ENCODE data around the gene CNOT6.
"Not testable (repeated sequence)": the region's sequence is repeated elsewhere in the genome, so short reads cannot be mapped to it uniquely, and the experiment has no call there.

Gene CNOT6

DNA sequence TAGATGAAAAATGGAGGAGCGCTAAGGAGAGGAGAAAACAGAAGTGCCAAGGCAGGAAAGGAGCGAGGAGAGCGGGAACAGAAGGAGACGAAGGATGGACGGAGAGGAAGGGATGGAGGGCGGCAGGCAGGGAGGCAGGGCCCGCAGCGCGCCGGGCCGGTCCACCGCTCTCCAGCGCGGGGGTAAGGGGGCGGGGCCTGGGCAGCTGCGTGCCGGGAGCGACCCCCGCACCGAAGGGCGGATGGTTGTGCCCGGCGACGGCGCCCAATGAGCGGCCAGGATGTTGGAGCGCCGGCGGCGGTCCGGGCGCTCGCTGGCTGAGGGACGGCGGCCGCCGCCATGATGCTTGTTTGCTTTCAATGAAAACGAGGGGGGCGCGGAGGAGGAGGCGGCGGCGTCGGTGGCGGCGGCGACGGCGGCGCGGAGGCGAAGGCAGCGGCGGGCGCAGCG, at the start of gene CNOT6:
CNOT6 (plus strand) TSS at position 320 of the 450 bp plus-strand sequence. CDS start 34,898 bp downstream, outside the sequence.
- Mint-ChIP-seq H3K36me3 (peaks cover 7 to 8% of the 10 kb centered on the region in 2 donors), H3K9me3 (peaks cover 0 to 2% of the 10 kb centered on the region in 2 donors), H3K4me1 (peaks cover 16 to 32% of the 10 kb centered on the region in 2 donors), H3K27ac (peak within 1 kb of the TSS; percentile 56), H3K4me3 (peak within 1 kb of the TSS; percentile 83 to 91), H3K27me3 (no peaks in the 10 kb centered on the region)
- ATAC-seq (replicated peaks) (peak; percentile 97 to 98), DNase-seq (peak; percentile 92)

DNA sequence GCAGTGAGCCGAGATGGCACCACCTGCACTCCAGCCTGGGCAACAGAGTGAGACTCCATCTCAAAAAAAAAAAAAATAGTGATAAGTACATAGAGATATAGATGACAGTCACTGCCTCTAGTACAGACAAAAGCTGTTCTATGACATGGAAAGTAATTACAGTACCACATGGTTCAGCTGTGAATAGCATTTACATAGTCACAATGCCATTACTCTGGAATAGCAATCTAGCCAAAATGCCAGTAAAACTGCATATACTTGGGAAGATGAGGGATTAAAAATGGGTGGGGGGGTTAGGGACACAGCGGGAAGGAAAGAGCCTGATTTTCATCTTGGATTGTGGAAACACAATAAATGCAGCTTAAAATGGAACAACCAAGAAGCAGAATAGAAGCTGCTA, 39.4 kb upstream of the CNOT6 start:
- Mint-ChIP-seq H3K27me3 (peaks cover 30 to 32% of the 10 kb centered on the region in 2 donors), H3K4me3 (no peak overlapping the region), H3K9me3 (peaks cover 0 to 4% of the 10 kb centered on the region in 2 donors), H3K4me1 (peaks cover 4 to 7% of the 10 kb centered on the region in 2 donors), H3K36me3 (no peaks in the 10 kb centered on the region), H3K27ac (no peak overlapping the region)
- DNase-seq: no peak
- no peak for ATAC-seq (replicated peaks)

- H3K4me1 Mint-ChIP-seq: peaks cover 4 to 7% of the 10 kb centered on the region in 2 donors
- DNase-seq (no peak), ATAC-seq (replicated peaks) (no peak)
- H3K4me3 Mint-ChIP-seq: no peak overlapping the region
- H3K27ac Mint-ChIP-seq: no peak overlapping the region
- no peaks in the 10 kb centered on the region for H3K36me3 Mint-ChIP-seq
- H3K27me3 Mint-ChIP-seq: peaks cover 27 to 29% of the 10 kb centered on the region in 2 donors
- peaks cover 0 to 4% of the 10 kb centered on the region in 2 donors for H3K9me3 Mint-ChIP-seq
Observed at GRCh38 chr5:180455872-180456271, 38.3 kb upstream of the CNOT6 start.

GRCh38 chr5:180456792-180457191, 37.4 kb upstream of the CNOT6 start:
- peaks cover 19 to 20% of the 10 kb centered on the region in 2 donors for H3K27me3 Mint-ChIP-seq
- peaks cover 4 to 7% of the 10 kb centered on the region in 2 donors for H3K4me1 Mint-ChIP-seq
- ATAC-seq (replicated peaks): peak in 1 of 2 donors; percentile 7
- H3K9me3 Mint-ChIP-seq: peaks cover 0 to 4% of the 10 kb centered on the region in 2 donors
- peak overlapping the region; percentile 62 for H3K27ac Mint-ChIP-seq
- no peak overlapping the region for H3K4me3 Mint-ChIP-seq
- H3K36me3 Mint-ChIP-seq: no peaks in the 10 kb centered on the region
- no peak for DNase-seq

DNA sequence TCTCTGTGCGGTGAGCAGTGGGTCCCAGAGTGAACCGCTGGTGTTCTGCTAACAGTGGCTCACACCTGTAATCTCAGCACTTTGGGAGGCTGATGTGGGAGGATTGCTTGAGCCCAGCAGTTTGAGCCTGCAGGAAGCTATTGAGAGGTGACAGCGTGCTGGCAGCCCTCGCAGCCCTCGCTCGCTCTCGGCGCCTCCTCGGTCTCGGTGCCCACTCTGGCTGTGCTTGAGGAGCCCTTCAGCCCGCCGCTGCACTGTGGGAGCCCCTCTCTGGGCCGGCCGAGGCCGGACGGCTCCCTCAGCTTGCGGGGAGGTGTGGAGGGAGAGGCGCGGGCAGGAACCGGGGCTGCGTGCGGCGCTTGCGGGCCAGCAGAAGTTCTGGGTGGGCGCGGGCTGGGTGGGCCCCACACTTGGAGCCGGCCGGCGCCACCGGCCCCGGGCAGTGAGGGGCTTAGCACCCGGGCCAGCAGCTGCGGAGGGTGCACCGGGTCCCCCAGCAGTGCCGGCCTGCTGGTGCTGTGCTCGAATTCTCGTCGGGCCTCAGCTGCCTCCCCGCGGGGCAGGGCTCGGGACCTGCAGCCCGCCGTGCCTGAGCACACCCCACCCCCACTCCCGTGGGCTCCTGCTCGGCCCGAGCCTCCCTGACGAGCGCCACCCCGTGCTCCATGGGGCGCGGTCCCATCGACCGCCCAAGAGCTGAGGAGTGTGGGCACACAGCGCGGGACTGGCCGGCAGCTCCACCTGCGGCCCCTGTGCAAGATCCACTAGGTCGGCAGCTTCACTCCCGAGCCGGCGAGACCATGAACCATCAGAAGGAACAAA, 35.1 kb upstream of the CNOT6 start:
- H3K27me3 Mint-ChIP-seq; H3K9me3 Mint-ChIP-seq; ATAC-seq (replicated peaks); H3K4me1 Mint-ChIP-seq; H3K4me3 Mint-ChIP-seq; H3K36me3 Mint-ChIP-seq; H3K27ac Mint-ChIP-seq; DNase-seq: not testable (repeated sequence)

GRCh38 chr5:180459674-180460142, 34.5 kb upstream of the CNOT6 start:
- not testable (repeated sequence) for H3K4me1 Mint-ChIP-seq; H3K36me3 Mint-ChIP-seq; ATAC-seq (replicated peaks); H3K4me3 Mint-ChIP-seq; H3K9me3 Mint-ChIP-seq; DNase-seq; H3K27ac Mint-ChIP-seq
- peaks cover 2 to 11% of the 10 kb centered on the region in 2 donors for H3K27me3 Mint-ChIP-seq

DNA sequence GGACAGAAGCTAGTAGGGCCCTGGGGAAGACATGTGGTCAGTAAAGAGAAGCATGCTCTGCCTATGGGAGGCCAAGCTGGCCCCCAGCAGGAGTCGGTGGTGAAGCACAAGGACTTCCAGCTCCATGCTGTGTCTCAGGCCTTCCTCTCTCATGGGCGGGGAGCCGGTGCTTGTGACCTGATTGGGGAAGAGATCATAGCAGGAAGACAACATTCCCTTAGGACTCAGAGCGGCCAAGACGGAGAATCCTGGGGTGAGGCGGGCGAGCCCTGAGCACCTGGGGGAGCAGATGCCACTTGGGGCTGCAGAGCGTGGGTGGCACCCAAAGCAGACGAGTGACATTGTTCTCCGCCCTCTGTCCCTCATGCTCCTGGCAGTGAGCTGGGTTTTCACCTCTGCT, 33.3 kb upstream of the CNOT6 start:
- no peaks in the 10 kb centered on the region for H3K36me3 Mint-ChIP-seq
- DNase-seq: no peak
- H3K9me3 Mint-ChIP-seq: peaks cover 0 to 3% of the 10 kb centered on the region in 2 donors
- no peak for ATAC-seq (replicated peaks)
- H3K27me3 Mint-ChIP-seq: peaks cover 0 to 12% of the 10 kb centered on the region in 2 donors
- H3K27ac Mint-ChIP-seq: no peak overlapping the region
- H3K4me3 Mint-ChIP-seq: no peak overlapping the region
- peaks cover 4 to 7% of the 10 kb centered on the region in 2 donors for H3K4me1 Mint-ChIP-seq

GRCh38 chr5:180461303-180461702, 32.9 kb upstream of the CNOT6 start:
- Mint-ChIP-seq H3K4me3 (no peak overlapping the region), H3K36me3 (no peaks in the 10 kb centered on the region), H3K9me3 (peaks cover 0 to 3% of the 10 kb centered on the region in 2 donors), H3K27me3 (peaks cover 0 to 12% of the 10 kb centered on the region in 2 donors), H3K4me1 (peaks cover 4 to 6% of the 10 kb centered on the region in 2 donors), H3K27ac (no peak overlapping the region)
- no peak for DNase-seq
- no peak for ATAC-seq (replicated peaks)

GRCh38 chr5:180463216-180463900, 30.8 kb upstream of the CNOT6 start:
- no peak overlapping the region for H3K27ac Mint-ChIP-seq
- H3K4me3 Mint-ChIP-seq: no peak overlapping the region
- peaks cover 0 to 3% of the 10 kb centered on the region in 2 donors for H3K9me3 Mint-ChIP-seq
- H3K36me3 Mint-ChIP-seq: no peaks in the 10 kb centered on the region
- ATAC-seq (replicated peaks) (no peak), DNase-seq (no peak)
- H3K27me3 Mint-ChIP-seq: peaks cover 0 to 12% of the 10 kb centered on the region in 2 donors
- no peaks in the 10 kb centered on the region for H3K4me1 Mint-ChIP-seq

- Mint-ChIP-seq H3K4me1 (no peaks in the 10 kb centered on the region), H3K36me3 (no peaks in the 10 kb centered on the region), H3K9me3 (peaks cover 0 to 3% of the 10 kb centered on the region in 2 donors), H3K27ac (no peak overlapping the region), H3K27me3 (peaks cover 4 to 19% of the 10 kb centered on the region in 2 donors), H3K4me3 (no peak overlapping the region)
- ATAC-seq (replicated peaks): no peak
- DNase-seq: no peak
Observed at GRCh38 chr5:180463916-180464602, 30.1 kb upstream of the CNOT6 start.

- peaks cover 4 to 21% of the 10 kb centered on the region in 2 donors for H3K27me3 Mint-ChIP-seq
- no peak overlapping the region for H3K27ac Mint-ChIP-seq
- no peaks in the 10 kb centered on the region for H3K4me1 Mint-ChIP-seq
- DNase-seq (no peak), ATAC-seq (replicated peaks) (no peak)
- no peaks in the 10 kb centered on the region for H3K36me3 Mint-ChIP-seq
- H3K4me3 Mint-ChIP-seq: no peak overlapping the region
- H3K9me3 Mint-ChIP-seq: peaks cover 0 to 3% of the 10 kb centered on the region in 2 donors
Observed at GRCh38 chr5:180464603-180464970, 29.6 kb upstream of the CNOT6 start.

- not testable (repeated sequence) for ATAC-seq (replicated peaks); H3K27ac Mint-ChIP-seq; DNase-seq; H3K4me1 Mint-ChIP-seq; H3K4me3 Mint-ChIP-seq; H3K9me3 Mint-ChIP-seq; H3K36me3 Mint-ChIP-seq
- peaks cover 4 to 21% of the 10 kb centered on the region in 2 donors for H3K27me3 Mint-ChIP-seq
Observed at GRCh38 chr5:180465052-180465451, 29.1 kb upstream of the CNOT6 start.

GRCh38 chr5:180466316-180466715, 27.9 kb upstream of the CNOT6 start:
- H3K4me1 Mint-ChIP-seq: no peaks in the 10 kb centered on the region
- peaks cover 0 to 3% of the 10 kb centered on the region in 2 donors for H3K9me3 Mint-ChIP-seq
- DNase-seq (no peak), ATAC-seq (replicated peaks) (no peak)
- H3K36me3 Mint-ChIP-seq: no peaks in the 10 kb centered on the region
- H3K27me3 Mint-ChIP-seq: peaks cover 12 to 19% of the 10 kb centered on the region in 2 donors
- no peak overlapping the region for H3K27ac Mint-ChIP-seq
- H3K4me3 Mint-ChIP-seq: no peak overlapping the region
